Measurements from ENCODE around the gene LYST. TPM values are rescaled to one million over a fixed set of nuclear protein-coding genes. Genes with fewer than 3 reads are reported as not detected.

Gene LYST
- total and polyA plus RNA-seq, 10 of the 15 experiments (the other 5 are each of a cell fraction or from before 2014, with no cell fraction given) = 3.3 to 28.1 (median 5.6) TPM

DNA sequence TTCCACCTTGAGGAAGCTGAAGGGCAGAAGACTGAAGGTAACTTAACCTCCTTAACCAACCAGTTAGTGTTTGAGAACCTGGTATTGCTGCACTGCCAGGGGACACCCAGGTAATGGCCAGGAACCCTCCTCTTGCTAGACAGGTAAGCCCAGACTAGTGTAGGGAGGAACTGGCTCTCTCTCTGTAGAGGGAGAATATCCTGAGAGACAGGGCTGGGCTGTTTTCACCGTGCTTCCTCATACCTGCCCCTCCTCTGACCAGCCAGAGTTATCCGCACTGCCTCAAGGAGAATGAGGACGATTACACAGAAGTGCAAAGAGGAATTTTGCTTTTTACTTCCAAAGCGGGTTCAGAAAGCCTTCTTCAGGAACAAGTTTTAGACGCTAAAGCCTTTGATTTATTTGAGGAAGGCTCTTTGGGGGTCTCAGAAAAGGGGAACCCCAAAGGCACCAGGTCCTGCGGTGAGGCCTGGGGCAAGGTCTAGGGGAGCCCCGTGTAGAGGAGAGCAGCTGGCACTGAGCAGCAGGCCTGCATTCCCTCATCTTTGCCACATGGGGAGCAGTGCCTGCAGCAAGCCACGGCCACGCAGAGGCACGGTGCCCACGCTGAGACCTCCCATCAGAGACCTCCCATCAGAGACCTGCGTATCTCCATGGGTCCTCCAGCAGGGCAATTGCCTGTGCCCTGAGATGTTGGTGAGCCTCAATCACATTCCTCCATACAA lies 230.6 kb downstream of the LYST start:
- no peak overlapping the region for H2AFZ ChIP-seq (ENCODE audit: control insufficient read depth, low read depth, low read length)
- DNase-seq (ENCODE audit: low read depth, low spot score) (no peak), FAIRE-seq (no peak), ATAC-seq (peak; percentile 57)
- peaks cover 9% of the 10 kb centered on the region for H3K4me1 ChIP-seq (ENCODE audit: control insufficient read depth, insufficient read depth, low read length)
- RAD21 ChIA-PET (ENCODE audit: unreplicated experiment) = no interaction called here
- no peaks in the 10 kb centered on the region for H3K36me3 ChIP-seq (ENCODE audit: control insufficient read depth in 2 of 2, insufficient read depth in 2 of 2, low read length in 1 of 2)
- POLR2A ChIA-PET = no interaction called here
- BruUV-seq (replicated peaks) = no TSS peak
- intact Hi-C loops (cut with micrococcal nuclease; ENCODE audit: unreplicated experiment) = no loop called here
- in situ Hi-C loops (cut with MboI) = no loop called here
- H4K20me1 ChIP-seq (ENCODE audit: control insufficient read depth, insufficient read depth) = no peaks in the 10 kb centered on the region
- SMC1A ChIA-PET (ENCODE audit: uncharacterized antibody, unreplicated experiment) = no interaction called here
- no peak overlapping the region for H3K4me3 ChIP-seq
- no peak for TF ChIP-seq SPI1 (IDR thresholded peaks at IDR 0.05; ENCODE audit: borderline replicate concordance, insufficient read depth, low read depth, low read length)
- TF ChIP-seq, protein P1, sequence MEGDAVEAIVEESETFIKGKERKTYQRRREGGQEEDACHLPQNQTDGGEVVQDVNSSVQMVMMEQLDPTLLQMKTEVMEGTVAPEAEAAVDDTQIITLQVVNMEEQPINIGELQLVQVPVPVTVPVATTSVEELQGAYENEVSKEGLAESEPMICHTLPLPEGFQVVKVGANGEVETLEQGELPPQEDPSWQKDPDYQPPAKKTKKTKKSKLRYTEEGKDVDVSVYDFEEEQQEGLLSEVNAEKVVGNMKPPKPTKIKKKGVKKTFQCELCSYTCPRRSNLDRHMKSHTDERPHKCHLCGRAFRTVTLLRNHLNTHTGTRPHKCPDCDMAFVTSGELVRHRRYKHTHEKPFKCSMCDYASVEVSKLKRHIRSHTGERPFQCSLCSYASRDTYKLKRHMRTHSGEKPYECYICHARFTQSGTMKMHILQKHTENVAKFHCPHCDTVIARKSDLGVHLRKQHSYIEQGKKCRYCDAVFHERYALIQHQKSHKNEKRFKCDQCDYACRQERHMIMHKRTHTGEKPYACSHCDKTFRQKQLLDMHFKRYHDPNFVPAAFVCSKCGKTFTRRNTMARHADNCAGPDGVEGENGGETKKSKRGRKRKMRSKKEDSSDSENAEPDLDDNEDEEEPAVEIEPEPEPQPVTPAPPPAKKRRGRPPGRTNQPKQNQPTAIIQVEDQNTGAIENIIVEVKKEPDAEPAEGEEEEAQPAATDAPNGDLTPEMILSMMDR (IDR thresholded peaks at IDR 0.05 in 2 of 3, conservative IDR thresholded peaks at IDR 0.05 in 1 of 3; ENCODE audit: control insufficient read depth in 2 of 3, extremely low read depth in 1 of 3, insufficient read depth in 1 of 3, low read depth in 3 of 3, low read length in 3 of 3) = 0 out of 6 replicates have a peak, but pooled peaks of 1 of the 3 experiments have one; percentile 4
- no peak overlapping the region for H3K9ac ChIP-seq (ENCODE audit: control insufficient read depth, insufficient read depth, low read length)
- no peaks in the 10 kb centered on the region; a peak in 1 of 4 replicates for H3K27me3 ChIP-seq (replicated peaks in 1 of 2; ENCODE audit: control insufficient read depth in 2 of 2, insufficient read depth in 2 of 2, low read length in 1 of 2)
- 35% methylated on average over 12 of the region's 12 CpGs for WGBS (ENCODE audit: insufficient coverage, insufficient replicate concordance, low lambda C conversion rate, missing lambda C conversion rate)
- no peaks in the 10 kb centered on the region for H3K9me3 ChIP-seq (replicated peaks; ENCODE audit: control insufficient read depth, insufficient read depth, low read length)
- H3K27ac ChIP-seq (ENCODE audit: control insufficient read depth, insufficient read depth) = no peak overlapping the region
- CTCF ChIA-PET = no interaction called here
- H3K4me2 ChIP-seq (ENCODE audit: control insufficient read depth, insufficient read depth) = no peak overlapping the region
- H3K79me2 ChIP-seq (ENCODE audit: control insufficient read depth, insufficient read depth, low read length) = no peaks in the 10 kb centered on the region
